Measurements from ENCODE around the gene CCT8L2. TPM values are rescaled to one million over a fixed set of nuclear protein-coding genes. Genes with fewer than 3 reads are reported as not detected.
A peak's percentile ranks its signal among the peaks of the same experiment; 100 is the strongest.
"Not testable (repeated sequence)": the region's sequence is repeated elsewhere in the genome, so short reads cannot be mapped to it uniquely, and the experiment has no call there.

Gene CCT8L2
- total RNA-seq, 2 experiments from 2014 or later, result not detected

DNA sequence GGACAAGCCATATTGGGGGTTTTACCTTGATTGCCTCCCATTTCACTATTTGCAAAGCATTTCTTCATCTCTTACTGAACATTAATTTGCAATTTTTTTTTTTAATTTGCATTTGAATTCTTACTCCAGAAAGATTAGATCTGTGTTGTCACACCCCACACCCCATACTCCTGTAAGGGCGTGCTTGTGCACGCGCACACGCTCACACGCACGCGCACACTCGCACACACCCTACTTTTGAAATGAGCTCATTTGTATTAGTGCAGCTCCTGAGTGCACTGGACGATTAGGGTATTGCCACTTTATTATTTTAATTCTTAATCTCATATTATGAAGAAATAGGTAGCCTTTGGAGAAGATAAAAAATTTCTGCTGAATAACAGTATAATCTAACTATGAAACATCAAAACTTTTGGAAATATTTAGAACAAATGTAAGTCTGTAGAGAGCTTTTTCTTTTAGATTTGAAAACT is 11.2 kb upstream of the CCT8L2 start:
- POLR2A ChIA-PET; H3K9me3 Mint-ChIP-seq; H3K4me1 Mint-ChIP-seq (ENCODE audit: low read depth); H3K4me3 Mint-ChIP-seq; H3K27ac Mint-ChIP-seq; intact Hi-C loops (cut with micrococcal nuclease); H3K36me3 Mint-ChIP-seq; CTCF ChIA-PET; DNase-seq: not testable (repeated sequence)
- H3K27me3 Mint-ChIP-seq, result peaks cover 45% of the 10 kb centered on the region

DNA sequence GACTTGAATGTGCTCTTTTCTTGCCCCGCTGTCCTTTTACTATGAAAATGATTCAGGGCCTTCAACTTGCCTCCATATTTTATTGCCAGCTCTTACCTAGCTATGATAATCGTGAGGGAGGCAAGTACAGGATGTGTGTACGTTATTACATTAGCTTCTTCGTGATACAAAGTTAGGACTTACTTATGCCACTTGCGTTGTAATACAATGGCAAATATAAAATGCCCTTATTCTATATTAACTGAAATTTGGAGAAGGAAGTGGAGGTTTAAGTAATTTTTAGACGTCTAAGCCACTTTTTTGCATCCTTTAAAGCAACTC is 10.8 kb upstream of the CCT8L2 start:
- Mint-ChIP-seq H3K36me3 (peaks cover 2% of the 10 kb centered on the region), H3K27ac (no peak overlapping the region), H3K4me3 (no peak overlapping the region), H3K9me3 (no peaks in the 10 kb centered on the region), H3K4me1 (ENCODE audit: low read depth) (peaks cover 5% of the 10 kb centered on the region), H3K27me3 (peaks cover 41% of the 10 kb centered on the region)
- no peak for DNase-seq
- intact Hi-C loops (cut with micrococcal nuclease), result no loop called here
- CTCF ChIA-PET, result no interaction called here
- POLR2A ChIA-PET, result no interaction called here

DNA sequence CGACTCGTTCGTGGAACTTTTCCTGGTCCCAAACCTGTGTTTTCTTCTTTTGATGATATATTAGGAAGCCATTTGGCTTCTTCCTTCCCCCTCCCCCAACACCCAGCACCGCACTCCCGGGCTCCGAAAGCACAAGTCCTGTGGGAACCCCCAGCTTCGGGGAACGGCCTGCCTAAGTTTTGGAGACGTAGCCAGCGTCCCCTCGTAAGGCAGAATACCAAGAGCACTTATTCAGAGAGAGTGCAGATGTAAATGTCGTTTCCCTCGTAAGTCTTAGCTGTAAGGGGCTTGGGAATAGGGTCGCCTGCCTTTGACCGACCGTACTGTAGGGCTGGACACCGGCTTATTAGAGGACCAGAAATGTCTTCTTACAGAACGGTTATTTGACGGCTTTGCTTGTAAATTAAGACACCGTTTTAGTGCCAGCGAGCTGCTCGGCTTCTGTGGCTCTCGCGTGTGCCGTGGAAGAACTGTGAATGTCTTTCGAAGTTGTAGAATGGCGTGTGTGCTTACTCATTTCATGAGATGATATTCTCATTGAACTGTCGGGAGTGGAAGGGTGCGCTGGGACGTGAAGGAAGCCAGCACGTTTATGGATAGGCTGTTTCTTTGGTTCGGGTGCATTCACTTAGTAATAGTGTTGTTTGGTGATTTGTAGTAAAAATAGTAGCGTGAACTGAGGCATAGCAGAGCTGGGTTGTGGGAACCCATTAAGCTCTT is 10.3 kb upstream of the CCT8L2 start:
- H3K27ac Mint-ChIP-seq; CTCF ChIA-PET; intact Hi-C loops (cut with micrococcal nuclease); POLR2A ChIA-PET; DNase-seq; H3K36me3 Mint-ChIP-seq; H3K9me3 Mint-ChIP-seq; H3K4me1 Mint-ChIP-seq (ENCODE audit: low read depth): not testable (repeated sequence)
- H3K4me3 Mint-ChIP-seq, result peak overlapping the region; percentile 10
- peaks cover 37% of the 10 kb centered on the region for H3K27me3 Mint-ChIP-seq

DNA sequence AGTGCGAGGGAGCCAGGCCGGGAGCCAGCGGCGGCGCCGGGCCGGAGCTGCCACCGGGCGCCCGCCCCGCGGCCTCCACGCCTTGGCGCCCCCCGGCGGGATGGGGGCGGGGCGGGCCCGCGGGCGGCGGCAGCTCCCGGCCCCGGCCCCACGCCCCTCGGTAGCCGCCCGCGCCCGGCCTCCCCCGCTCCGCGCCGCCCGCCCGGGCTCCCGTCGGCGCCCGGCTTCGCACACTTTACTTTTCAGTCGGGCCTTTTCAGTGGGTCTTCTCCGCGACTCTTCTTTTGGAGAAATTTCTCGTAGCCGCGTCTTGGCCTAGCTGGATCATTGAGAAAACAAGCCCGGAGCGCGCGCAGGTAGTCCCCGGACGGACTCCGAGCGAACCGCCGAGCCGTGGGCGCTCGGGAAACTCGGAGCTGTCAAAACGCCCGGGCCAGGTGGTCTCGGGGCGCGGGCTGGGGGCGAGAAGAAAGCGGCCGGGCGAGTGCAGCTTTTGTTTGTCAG is 9.7 kb upstream of the CCT8L2 start:
- H3K9me3 Mint-ChIP-seq; H3K27ac Mint-ChIP-seq; CTCF ChIA-PET; DNase-seq; H3K4me3 Mint-ChIP-seq; intact Hi-C loops (cut with micrococcal nuclease); POLR2A ChIA-PET; H3K4me1 Mint-ChIP-seq (ENCODE audit: low read depth); H3K36me3 Mint-ChIP-seq: not testable (repeated sequence)
- H3K27me3 Mint-ChIP-seq, result peaks cover 35% of the 10 kb centered on the region

DNA sequence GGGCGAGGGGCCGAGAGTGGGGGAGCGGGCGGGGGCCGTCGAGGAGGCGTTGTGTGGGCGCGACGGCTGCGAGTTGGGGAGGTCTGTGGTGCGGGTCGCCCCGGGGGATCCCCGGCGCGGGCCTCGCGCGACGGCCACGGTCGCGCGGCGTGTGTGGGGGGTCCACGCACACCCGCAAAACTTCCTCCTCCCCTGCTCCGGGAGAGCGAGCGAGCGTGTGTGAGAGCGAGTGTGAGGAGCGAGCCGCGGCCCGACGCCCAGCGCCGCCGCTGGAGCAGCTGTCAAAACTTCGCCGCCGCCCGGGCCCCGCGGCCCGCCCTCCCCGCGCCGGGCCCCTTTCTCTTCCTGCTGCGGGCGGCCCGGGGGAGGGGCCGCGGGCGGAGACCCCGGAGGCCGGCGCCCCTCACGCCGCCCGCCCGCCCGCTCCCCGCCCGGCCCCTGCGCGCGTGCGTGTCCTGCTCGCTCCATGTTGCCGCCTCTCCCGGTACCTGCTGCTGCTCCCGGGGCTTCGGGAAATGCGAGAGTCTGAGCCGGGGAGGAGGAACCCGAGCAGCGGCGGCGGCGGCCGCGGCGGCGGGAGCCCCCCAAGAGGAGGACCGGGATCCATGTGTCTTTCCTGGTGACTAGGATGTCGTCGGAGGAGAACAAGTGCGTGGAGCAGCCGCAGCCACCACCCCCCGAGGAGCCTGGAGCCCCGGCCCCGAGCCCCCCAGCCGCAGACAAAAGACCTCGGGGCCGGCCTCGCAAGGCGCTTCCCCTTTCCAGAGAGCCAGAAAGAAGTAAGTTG is 9.0 kb upstream of the CCT8L2 start:
- no peaks in the 10 kb centered on the region for H3K9me3 Mint-ChIP-seq
- H3K27ac Mint-ChIP-seq, result no peak overlapping the region
- intact Hi-C loops (cut with micrococcal nuclease), result no loop called here
- H3K4me1 Mint-ChIP-seq (ENCODE audit: low read depth), result peaks cover 5% of the 10 kb centered on the region
- peaks cover 34% of the 10 kb centered on the region for H3K27me3 Mint-ChIP-seq
- peaks cover 2% of the 10 kb centered on the region for H3K36me3 Mint-ChIP-seq
- no peak overlapping the region for H3K4me3 Mint-ChIP-seq
- CTCF ChIA-PET, result no interaction called here
- no peak for DNase-seq
- POLR2A ChIA-PET, result no interaction called here

DNA sequence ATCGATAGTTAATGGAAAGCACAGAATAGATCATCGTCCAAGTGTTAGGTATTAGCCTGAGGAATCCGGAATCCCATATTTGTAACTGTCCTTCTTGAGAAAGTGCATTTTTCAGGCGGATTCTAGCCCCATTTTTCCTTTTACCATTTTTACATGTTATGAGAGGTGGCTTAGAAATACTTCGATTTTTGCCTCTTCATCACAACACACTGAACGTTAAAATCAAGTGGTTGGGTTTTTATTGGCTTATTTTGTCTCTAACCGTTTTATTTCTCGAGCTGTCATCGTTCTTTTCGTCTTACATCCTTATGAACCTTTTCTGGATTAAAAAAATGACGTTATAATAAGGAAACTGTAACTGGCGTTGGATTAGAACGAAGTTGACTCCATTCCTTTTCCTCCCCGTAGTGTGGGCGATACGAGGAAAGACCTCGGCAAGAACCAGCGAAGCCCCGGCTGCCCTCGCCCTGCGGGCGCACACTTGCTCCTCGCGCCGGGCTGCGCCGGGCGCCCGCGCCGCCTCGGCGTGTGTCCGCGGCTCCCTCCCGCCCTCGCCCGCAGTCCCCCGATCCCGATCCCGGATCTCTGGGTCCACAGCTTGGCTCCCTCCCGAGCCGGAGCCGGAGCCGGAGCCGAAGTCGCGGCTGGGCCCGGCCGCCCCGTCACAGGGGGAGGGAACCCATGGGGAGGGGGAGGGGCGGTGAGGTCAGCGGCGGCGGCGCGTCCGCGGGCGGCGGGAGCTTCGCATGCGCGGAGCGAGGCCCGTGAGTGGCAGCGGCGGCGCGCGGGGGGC is 8.2 kb upstream of the CCT8L2 start:
- H3K36me3 Mint-ChIP-seq; CTCF ChIA-PET; H3K27ac Mint-ChIP-seq; H3K4me1 Mint-ChIP-seq (ENCODE audit: low read depth); H3K4me3 Mint-ChIP-seq; POLR2A ChIA-PET; H3K9me3 Mint-ChIP-seq; intact Hi-C loops (cut with micrococcal nuclease): not testable (repeated sequence)
- peaks cover 38% of the 10 kb centered on the region for H3K27me3 Mint-ChIP-seq
- peak; percentile 12 for DNase-seq

DNA sequence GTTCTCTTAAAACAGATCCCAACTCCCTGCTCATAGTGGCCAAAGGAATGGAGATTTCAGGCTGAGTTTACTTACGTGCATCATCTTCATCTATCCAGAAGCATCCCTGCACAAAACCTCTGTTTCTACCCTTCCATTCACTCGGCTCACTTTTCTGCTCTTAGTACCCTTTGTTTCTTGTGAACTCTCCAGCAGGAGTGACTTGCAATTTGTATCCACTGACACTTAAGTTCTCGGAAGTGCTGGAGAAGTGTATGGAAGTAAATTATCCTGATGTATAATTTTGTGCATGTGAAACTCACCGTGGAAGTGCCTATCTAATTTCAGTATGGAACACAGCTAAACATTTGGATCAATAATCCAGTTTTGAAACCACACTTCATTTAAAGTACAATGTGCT is 7.0 kb upstream of the CCT8L2 start:
- DNase-seq; intact Hi-C loops (cut with micrococcal nuclease); H3K9me3 Mint-ChIP-seq; H3K36me3 Mint-ChIP-seq; H3K27ac Mint-ChIP-seq; POLR2A ChIA-PET; CTCF ChIA-PET; H3K4me3 Mint-ChIP-seq; H3K4me1 Mint-ChIP-seq (ENCODE audit: low read depth): not testable (repeated sequence)
- peaks cover 37% of the 10 kb centered on the region for H3K27me3 Mint-ChIP-seq

DNA sequence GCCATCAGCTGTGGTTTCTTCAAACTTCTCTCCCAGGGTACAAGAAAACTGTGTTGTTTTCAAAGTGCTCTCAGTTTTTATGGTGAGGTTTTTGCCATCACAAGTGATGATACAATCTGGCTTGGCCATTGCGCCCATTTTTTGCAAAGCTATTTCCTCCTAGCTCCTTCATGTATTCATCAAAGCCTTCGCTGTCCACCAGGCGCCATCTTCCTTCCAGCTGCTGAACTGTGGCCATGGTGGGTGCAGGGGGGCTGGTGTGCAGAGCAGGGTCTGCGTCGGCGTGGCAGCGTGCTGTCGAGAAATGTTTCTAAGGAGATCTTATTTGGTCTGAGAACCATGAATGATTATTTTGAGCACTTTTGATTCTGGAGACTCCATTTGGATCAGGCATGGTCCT is 2.6 kb upstream of the CCT8L2 start:
- H3K36me3 Mint-ChIP-seq; H3K4me3 Mint-ChIP-seq; H3K4me1 Mint-ChIP-seq (ENCODE audit: low read depth); POLR2A ChIA-PET; H3K27ac Mint-ChIP-seq; intact Hi-C loops (cut with micrococcal nuclease); DNase-seq; H3K9me3 Mint-ChIP-seq; CTCF ChIA-PET: not testable (repeated sequence)
- H3K27me3 Mint-ChIP-seq, result peaks cover 11% of the 10 kb centered on the region

DNA sequence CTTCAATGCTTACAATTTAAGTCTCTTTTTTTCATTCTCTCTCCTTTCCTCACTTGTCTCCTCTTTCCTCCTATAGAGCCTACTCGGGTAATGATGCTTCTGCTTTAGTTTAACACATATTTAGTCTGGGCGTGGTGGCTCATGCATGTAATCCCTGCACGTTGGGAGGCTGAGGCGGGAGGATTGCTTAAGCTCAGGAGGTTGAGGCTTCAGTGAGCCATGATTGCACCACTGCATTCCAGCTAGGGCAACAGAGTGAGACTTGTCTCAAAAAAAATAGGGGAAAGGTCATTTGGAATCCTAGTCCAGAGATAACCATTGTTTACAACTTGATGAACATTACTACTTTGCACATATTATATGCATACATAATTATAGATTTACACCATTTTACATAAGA is 1.4 kb upstream of the CCT8L2 start:
- intact Hi-C loops (cut with micrococcal nuclease), result no loop called here
- Mint-ChIP-seq H3K4me1 (ENCODE audit: low read depth) (no peaks in the 10 kb centered on the region), H3K4me3 (no peak overlapping the region), H3K9me3 (no peaks in the 10 kb centered on the region), H3K27me3 (peaks cover 4% of the 10 kb centered on the region), H3K27ac (no peak overlapping the region), H3K36me3 (no peaks in the 10 kb centered on the region)
- DNase-seq, result no peak
- ChIA-PET POLR2A (no interaction called here), CTCF (no interaction called here)

DNA sequence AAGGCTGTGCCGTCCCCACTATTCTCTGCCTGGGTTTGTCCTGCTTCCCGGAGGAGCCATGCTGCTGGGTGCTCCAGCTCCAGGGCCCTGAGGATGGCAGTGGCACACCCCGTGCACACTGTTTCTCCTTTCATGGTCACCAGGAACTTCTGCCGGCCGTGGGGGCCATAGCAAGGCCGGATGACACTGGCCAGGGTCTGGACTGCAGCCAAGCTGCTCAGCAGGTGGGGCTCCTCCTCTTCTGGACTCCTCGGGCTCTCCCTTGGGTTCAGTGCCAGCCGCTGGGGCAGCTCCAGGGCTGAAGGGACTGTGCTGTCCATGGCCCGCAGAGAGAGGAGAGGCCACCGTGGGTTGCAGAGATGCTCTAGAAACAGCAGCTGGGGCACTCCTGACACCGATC is 379 bp downstream of the CCT8L2 start:
- DNase-seq; H3K27me3 Mint-ChIP-seq; intact Hi-C loops (cut with micrococcal nuclease); H3K4me1 Mint-ChIP-seq (ENCODE audit: low read depth); H3K4me3 Mint-ChIP-seq; H3K36me3 Mint-ChIP-seq; POLR2A ChIA-PET; H3K27ac Mint-ChIP-seq; CTCF ChIA-PET; H3K9me3 Mint-ChIP-seq: not testable (repeated sequence)

DNA sequence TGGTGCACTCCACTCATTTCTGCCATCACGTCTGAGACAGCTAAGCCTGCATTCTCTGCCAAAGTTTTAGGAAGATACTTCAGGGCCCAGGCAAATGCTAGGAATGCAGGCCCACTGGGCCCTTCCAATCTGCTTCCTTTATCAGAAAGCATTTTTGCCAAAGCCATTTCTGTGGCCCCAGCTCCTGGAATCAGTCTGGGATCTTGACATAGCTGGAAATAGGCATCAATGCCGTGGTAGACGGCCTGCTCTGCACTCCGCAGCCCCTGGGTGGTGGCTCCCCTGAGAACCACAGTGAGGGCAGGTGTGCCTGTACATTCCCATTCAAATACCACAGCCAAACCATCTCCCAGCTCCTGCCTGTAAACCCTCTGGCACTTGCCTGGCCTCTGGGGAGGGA is 1.5 kb downstream of the CCT8L2 start:
- H3K27me3 Mint-ChIP-seq; intact Hi-C loops (cut with micrococcal nuclease); H3K4me1 Mint-ChIP-seq (ENCODE audit: low read depth); DNase-seq; H3K27ac Mint-ChIP-seq; CTCF ChIA-PET; POLR2A ChIA-PET; H3K4me3 Mint-ChIP-seq; H3K9me3 Mint-ChIP-seq; H3K36me3 Mint-ChIP-seq: not testable (repeated sequence)

DNA sequence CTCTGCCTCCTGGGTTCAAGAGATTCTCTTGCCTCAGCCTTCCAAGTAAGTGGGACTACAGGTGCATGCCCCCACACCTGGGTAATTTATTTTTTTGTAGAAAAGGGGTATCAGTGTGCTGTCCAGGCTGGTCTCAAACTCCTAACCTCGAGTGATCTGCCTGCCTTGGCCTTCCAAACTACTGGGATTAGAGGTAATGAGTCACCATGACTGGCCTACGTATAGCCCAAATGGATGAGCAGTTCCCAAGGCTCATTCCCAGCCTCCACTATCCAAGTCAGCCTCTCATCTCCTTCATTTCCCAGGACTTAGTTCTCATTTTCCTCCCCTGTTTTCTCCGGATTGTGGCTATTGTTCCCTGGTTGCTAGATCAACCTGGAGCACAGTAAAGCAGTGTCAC is 5.6 kb downstream of the CCT8L2 start:
- Mint-ChIP-seq H3K4me3 (no peak overlapping the region), H3K9me3 (no peaks in the 10 kb centered on the region), H3K4me1 (ENCODE audit: low read depth) (no peaks in the 10 kb centered on the region), H3K36me3 (no peaks in the 10 kb centered on the region), H3K27ac (no peak overlapping the region), H3K27me3 (no peaks in the 10 kb centered on the region)
- CTCF ChIA-PET, result no interaction called here
- POLR2A ChIA-PET, result no interaction called here
- intact Hi-C loops (cut with micrococcal nuclease), result no loop called here
- DNase-seq, result no peak
